ENCODE measurements around the gene POMZP3.
"Not testable (repeated sequence)": the region's sequence is repeated elsewhere in the genome, so short reads cannot be mapped to it uniquely, and the experiment has no call there.

POMZP3 gene

DNA sequence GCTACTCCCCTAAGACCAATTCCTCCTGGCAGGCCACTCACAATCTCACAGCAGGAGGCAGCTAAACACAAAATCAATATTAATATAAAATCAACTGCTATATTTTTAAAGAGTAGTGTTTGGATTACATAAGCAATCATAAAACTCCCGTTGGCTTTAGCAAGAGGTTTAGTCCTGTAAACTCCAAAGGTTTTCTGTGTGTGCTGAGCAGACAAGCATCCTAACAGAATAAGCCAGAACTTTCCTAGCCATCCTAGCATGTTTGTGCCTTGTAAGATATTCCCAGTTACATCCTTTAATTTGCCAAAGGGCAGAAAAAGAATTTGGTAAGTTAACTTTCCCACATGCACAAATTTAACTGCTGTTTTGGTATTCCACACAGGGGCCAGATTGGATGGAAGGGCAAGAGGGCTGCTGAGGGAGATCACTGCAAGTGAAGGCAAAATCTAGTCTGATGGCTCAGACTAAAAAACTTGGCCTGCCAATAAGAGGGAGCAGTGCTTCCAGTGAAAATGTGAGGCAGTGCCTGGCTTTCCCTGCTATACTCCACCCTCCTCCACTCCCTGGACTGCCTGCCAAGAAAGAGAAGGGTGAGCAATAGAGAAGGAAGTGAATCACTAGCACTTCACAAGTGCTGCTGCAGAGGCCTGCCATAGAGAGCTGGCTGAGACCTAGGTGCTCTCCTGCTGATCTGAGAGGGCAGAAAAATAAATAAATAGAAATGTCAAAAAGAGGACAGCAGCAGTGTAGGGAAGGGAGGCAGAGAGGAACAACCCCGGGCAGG is 44.0 kb downstream of the POMZP3 start:
- H3K27ac ChIP-seq (replicated peaks; ENCODE audit: low read length); H3K18ac ChIP-seq (ENCODE audit: low read length); H2AK5ac ChIP-seq (ENCODE audit: low read depth, low read length); H3K36me3 ChIP-seq (replicated peaks in 1 of 2; ENCODE audit: control insufficient read depth in 2 of 2, insufficient read depth in 2 of 2, low read length in 2 of 2); H3K4me2 ChIP-seq (ENCODE audit: insufficient read depth, low read length, poor library complexity, severe bottlenecking); H3K4me3 ChIP-seq (ENCODE audit: low read length in 2 of 2); H3K14ac ChIP-seq (ENCODE audit: low read length); DNase-seq (ENCODE audit: low spot score); H2AFZ ChIP-seq (ENCODE audit: low read length); H3K79me1 ChIP-seq (ENCODE audit: low read depth, low read length); H2BK15ac ChIP-seq (ENCODE audit: low read length); H2BK12ac ChIP-seq (ENCODE audit: low read length); H3K4ac ChIP-seq (ENCODE audit: low read length); H3K9ac ChIP-seq (ENCODE audit: low read depth, low read length, poor library complexity); H2BK120ac ChIP-seq (ENCODE audit: low read depth, low read length); H3K9me3 ChIP-seq (replicated peaks in 1 of 2; ENCODE audit: control insufficient read depth in 2 of 2, insufficient read depth in 1 of 2, low read depth in 1 of 2, low read length in 2 of 2); H3K23ac ChIP-seq (ENCODE audit: low read depth, low read length, poor library complexity); H2BK5ac ChIP-seq (ENCODE audit: low read length); H4K91ac ChIP-seq (ENCODE audit: low read depth, low read length, poor library complexity); H4K8ac ChIP-seq (ENCODE audit: low read depth, low read length); H3K4me1 ChIP-seq (ENCODE audit: control insufficient read depth in 2 of 2, insufficient read depth in 1 of 2, low read depth in 1 of 2, low read length in 2 of 2); H3K27me3 ChIP-seq (ENCODE audit: control insufficient read depth in 3 of 3, insufficient read depth in 3 of 3, low read depth in 1 of 3, low read length in 3 of 3): not testable (repeated sequence)
- WGBS, 2 donors (ENCODE audit: extremely low coverage in 2 of 2, insufficient read length in 2 of 2, insufficient replicate concordance in 1 of 2): no CpG with 5 or more reads among the region's 2 CpGs

DNA sequence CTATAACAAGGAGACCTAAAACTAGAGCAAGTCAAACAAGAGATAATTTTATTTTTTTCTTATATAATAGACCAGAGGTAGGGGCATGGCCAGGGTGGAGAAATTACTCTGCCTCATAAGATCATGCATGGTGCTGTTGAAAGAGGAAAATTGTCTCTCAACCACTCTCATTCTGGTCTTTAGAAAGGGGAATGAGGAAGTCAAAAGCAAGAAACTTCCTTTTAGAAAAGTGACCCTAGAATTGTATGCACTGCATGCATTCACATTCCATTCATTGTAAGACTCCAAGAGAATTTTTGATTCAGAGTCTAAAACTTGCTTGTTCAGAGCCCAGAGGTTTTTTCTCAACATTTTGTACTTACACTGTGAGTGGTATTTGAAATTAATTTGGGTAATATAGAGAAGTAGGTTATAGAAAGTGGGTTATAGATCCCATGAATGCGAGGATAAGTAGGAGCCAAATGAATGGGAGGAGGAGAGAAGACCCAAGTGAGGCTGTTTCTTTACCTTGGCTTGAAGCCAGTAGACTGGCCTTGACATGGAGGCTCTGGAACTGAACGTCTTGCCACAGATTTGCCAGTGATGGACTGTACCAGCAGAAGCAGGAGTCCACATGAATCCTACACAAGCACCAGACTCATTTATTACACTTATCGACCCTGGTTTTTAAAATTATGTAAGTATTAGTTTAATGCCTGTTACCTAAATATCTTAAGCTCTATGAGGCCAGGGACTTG is 51.0 kb downstream of the POMZP3 start:
- not testable (repeated sequence) for H2BK120ac ChIP-seq (ENCODE audit: low read depth, low read length); H3K4me1 ChIP-seq (ENCODE audit: control insufficient read depth in 2 of 2, insufficient read depth in 1 of 2, low read depth in 1 of 2, low read length in 2 of 2); H2BK5ac ChIP-seq (ENCODE audit: low read length); H2BK15ac ChIP-seq (ENCODE audit: low read length); H2AK5ac ChIP-seq (ENCODE audit: low read depth, low read length); H2BK12ac ChIP-seq (ENCODE audit: low read length); DNase-seq (ENCODE audit: low spot score); H3K27ac ChIP-seq (replicated peaks; ENCODE audit: low read length); H4K91ac ChIP-seq (ENCODE audit: low read depth, low read length, poor library complexity); H3K9ac ChIP-seq (ENCODE audit: low read depth, low read length, poor library complexity); H2AFZ ChIP-seq (ENCODE audit: low read length); H3K18ac ChIP-seq (ENCODE audit: low read length); H3K14ac ChIP-seq (ENCODE audit: low read length); H3K27me3 ChIP-seq (ENCODE audit: control insufficient read depth in 3 of 3, insufficient read depth in 3 of 3, low read depth in 1 of 3, low read length in 3 of 3); H3K4me2 ChIP-seq (ENCODE audit: insufficient read depth, low read length, poor library complexity, severe bottlenecking); H3K4me3 ChIP-seq (ENCODE audit: low read length in 2 of 2); H3K79me1 ChIP-seq (ENCODE audit: low read depth, low read length); H3K4ac ChIP-seq (ENCODE audit: low read length); H3K23ac ChIP-seq (ENCODE audit: low read depth, low read length, poor library complexity); H4K8ac ChIP-seq (ENCODE audit: low read depth, low read length); H3K9me3 ChIP-seq (replicated peaks in 1 of 2; ENCODE audit: control insufficient read depth in 2 of 2, insufficient read depth in 1 of 2, low read depth in 1 of 2, low read length in 2 of 2)
- no CpG with 5 or more reads among the region's 3 CpGs for WGBS, 2 donors (ENCODE audit: extremely low coverage in 2 of 2, insufficient read length in 2 of 2, insufficient replicate concordance in 1 of 2)
- H3K36me3 ChIP-seq (replicated peaks in 1 of 2; ENCODE audit: control insufficient read depth in 2 of 2, insufficient read depth in 2 of 2, low read length in 2 of 2): peaks cover 0 to 12% of the 10 kb centered on the region in 2 donors

DNA sequence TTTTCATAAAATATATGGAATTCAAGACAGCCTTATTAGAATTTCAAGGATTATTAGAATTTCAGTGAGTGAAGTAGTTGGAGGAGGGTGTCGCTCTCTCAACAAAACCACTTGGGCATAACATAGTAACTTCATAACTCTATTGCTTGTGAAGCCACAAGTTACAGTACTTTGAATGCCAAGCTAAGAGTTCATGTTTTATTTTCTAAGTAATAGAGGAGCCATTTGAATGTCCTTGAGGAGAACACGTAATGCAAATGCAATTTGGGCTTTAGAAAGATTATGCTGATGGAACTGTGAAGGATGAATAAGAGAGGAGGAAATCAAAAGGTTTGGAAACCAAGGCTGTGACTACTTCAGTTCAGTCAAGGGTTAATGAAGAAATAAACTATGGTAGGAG is 51.6 kb downstream of the POMZP3 start:
- not testable (repeated sequence) for H4K8ac ChIP-seq (ENCODE audit: low read depth, low read length); H3K79me1 ChIP-seq (ENCODE audit: low read depth, low read length); H3K14ac ChIP-seq (ENCODE audit: low read length); H3K18ac ChIP-seq (ENCODE audit: low read length); H3K23ac ChIP-seq (ENCODE audit: low read depth, low read length, poor library complexity); H3K4me2 ChIP-seq (ENCODE audit: insufficient read depth, low read length, poor library complexity, severe bottlenecking); H2AK5ac ChIP-seq (ENCODE audit: low read depth, low read length); H3K9me3 ChIP-seq (replicated peaks in 1 of 2; ENCODE audit: control insufficient read depth in 2 of 2, insufficient read depth in 1 of 2, low read depth in 1 of 2, low read length in 2 of 2); H4K91ac ChIP-seq (ENCODE audit: low read depth, low read length, poor library complexity); H3K27me3 ChIP-seq (ENCODE audit: control insufficient read depth in 3 of 3, insufficient read depth in 3 of 3, low read depth in 1 of 3, low read length in 3 of 3); H2BK5ac ChIP-seq (ENCODE audit: low read length); H2BK12ac ChIP-seq (ENCODE audit: low read length); H2BK15ac ChIP-seq (ENCODE audit: low read length); H3K9ac ChIP-seq (ENCODE audit: low read depth, low read length, poor library complexity); H3K4me3 ChIP-seq (ENCODE audit: low read length in 2 of 2); H2AFZ ChIP-seq (ENCODE audit: low read length); H3K4ac ChIP-seq (ENCODE audit: low read length); DNase-seq (ENCODE audit: low spot score); H2BK120ac ChIP-seq (ENCODE audit: low read depth, low read length); H3K4me1 ChIP-seq (ENCODE audit: control insufficient read depth in 2 of 2, insufficient read depth in 1 of 2, low read depth in 1 of 2, low read length in 2 of 2); H3K27ac ChIP-seq (replicated peaks; ENCODE audit: low read length)
- H3K36me3 ChIP-seq (replicated peaks in 1 of 2; ENCODE audit: control insufficient read depth in 2 of 2, insufficient read depth in 2 of 2, low read length in 2 of 2): peaks cover 0 to 13% of the 10 kb centered on the region in 2 donors
- WGBS, 2 donors (ENCODE audit: extremely low coverage in 2 of 2, insufficient read length in 2 of 2, insufficient replicate concordance in 1 of 2): no CpG with 5 or more reads among the region's 2 CpGs

DNA sequence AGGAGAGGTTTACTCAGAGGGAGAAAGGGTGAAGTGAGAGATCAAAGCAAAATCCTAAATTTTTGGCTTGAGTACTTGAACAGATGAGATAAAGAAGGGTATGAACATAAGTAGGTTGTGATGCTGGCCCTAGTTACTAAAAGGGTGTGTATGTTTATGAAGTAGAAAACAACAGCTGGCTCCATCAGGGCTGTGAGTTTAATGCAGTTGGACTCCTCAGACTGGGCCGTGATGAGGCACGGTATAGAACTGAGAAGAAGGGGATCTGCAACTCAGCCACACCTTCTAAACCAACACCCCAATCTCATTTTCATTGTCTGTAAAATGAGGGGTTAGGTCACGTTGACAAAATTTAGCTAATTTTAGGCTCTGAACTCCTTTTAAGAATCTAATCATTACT is 54.8 kb downstream of the POMZP3 start:
- H3K14ac ChIP-seq (ENCODE audit: low read length); H2BK15ac ChIP-seq (ENCODE audit: low read length); H2AK5ac ChIP-seq (ENCODE audit: low read depth, low read length); H3K79me1 ChIP-seq (ENCODE audit: low read depth, low read length); H2AFZ ChIP-seq (ENCODE audit: low read length); H3K4ac ChIP-seq (ENCODE audit: low read length); H3K4me1 ChIP-seq (ENCODE audit: control insufficient read depth in 2 of 2, insufficient read depth in 1 of 2, low read depth in 1 of 2, low read length in 2 of 2); H3K18ac ChIP-seq (ENCODE audit: low read length); H3K27me3 ChIP-seq (ENCODE audit: control insufficient read depth in 3 of 3, insufficient read depth in 3 of 3, low read depth in 1 of 3, low read length in 3 of 3); H2BK5ac ChIP-seq (ENCODE audit: low read length); H3K9ac ChIP-seq (ENCODE audit: low read depth, low read length, poor library complexity); H2BK120ac ChIP-seq (ENCODE audit: low read depth, low read length); H3K4me2 ChIP-seq (ENCODE audit: insufficient read depth, low read length, poor library complexity, severe bottlenecking); H2BK12ac ChIP-seq (ENCODE audit: low read length); H4K8ac ChIP-seq (ENCODE audit: low read depth, low read length); H3K9me3 ChIP-seq (replicated peaks in 1 of 2; ENCODE audit: control insufficient read depth in 2 of 2, insufficient read depth in 1 of 2, low read depth in 1 of 2, low read length in 2 of 2); H3K23ac ChIP-seq (ENCODE audit: low read depth, low read length, poor library complexity); H3K27ac ChIP-seq (replicated peaks; ENCODE audit: low read length); H3K4me3 ChIP-seq (ENCODE audit: low read length in 2 of 2); H4K91ac ChIP-seq (ENCODE audit: low read depth, low read length, poor library complexity); DNase-seq (ENCODE audit: low spot score): not testable (repeated sequence)
- no CpG with 5 or more reads among the region's 3 CpGs for WGBS, 2 donors (ENCODE audit: extremely low coverage in 2 of 2, insufficient read length in 2 of 2, insufficient replicate concordance in 1 of 2)
- peaks cover 0 to 27% of the 10 kb centered on the region in 2 donors for H3K36me3 ChIP-seq (replicated peaks in 1 of 2; ENCODE audit: control insufficient read depth in 2 of 2, insufficient read depth in 2 of 2, low read length in 2 of 2)
